H9 (cell line): Measurements from ENCODE around the gene BMP7. TPM values are rescaled to one million over a fixed set of nuclear protein-coding genes. Genes with fewer than 3 reads are reported as not detected.

Experiments
- DNase-seq: peaks from one replicate; pipeline ENCODE4 v3.0.0-alpha.2; 2017
- H2AFZ ChIP-seq: one replicate; pipeline ENCODE4 v1.6.1; 2013; ENCODE audit warnings: mild to moderate bottlenecking, low read length, control low read depth, moderate library complexity
- H2AK5ac ChIP-seq: 2 replicates; pipeline ENCODE4 v1.6.1; 2013; ENCODE audit warnings: low read length, control low read depth, mixed read lengths; ENCODE audit not compliant: insufficient read length
- H2BK120ac ChIP-seq: one replicate; pipeline ENCODE4 v1.6.1; 2013; ENCODE audit warnings: low read depth, mild to moderate bottlenecking, low read length, control low read depth, inconsistent platforms; ENCODE audit not compliant: poor library complexity, severe bottlenecking
- H2BK12ac ChIP-seq: 2 replicates; pipeline ENCODE4 v1.6.1; 2013; ENCODE audit warnings: low read length, control low read depth, mixed read lengths, low read depth; ENCODE audit not compliant: insufficient read length
- H2BK15ac ChIP-seq: 2 replicates; pipeline ENCODE4 v1.6.1; 2013; ENCODE audit warnings: low read depth, low read length, control low read depth
- H2BK20ac ChIP-seq: one replicate; pipeline ENCODE4 v1.6.1; 2013; ENCODE audit warnings: low read depth, mild to moderate bottlenecking, low read length, control low read depth, inconsistent platforms; ENCODE audit not compliant: poor library complexity, severe bottlenecking
- H2BK5ac ChIP-seq: 2 replicates; pipeline ENCODE4 v1.6.1; 2013; ENCODE audit warnings: low read length, control low read depth, mixed read lengths; ENCODE audit not compliant: insufficient read length
- H3K14ac ChIP-seq: 2 replicates; pipeline ENCODE4 v1.6.1; 2013; ENCODE audit warnings: low read length, control low read depth; ENCODE audit not compliant: insufficient read depth
- H3K18ac ChIP-seq: 2 replicates; pipeline ENCODE4 v1.6.1; 2013; ENCODE audit warnings: low read depth, mild to moderate bottlenecking, mixed read lengths, low read length, control low read depth; ENCODE audit not compliant: insufficient read length
- H3K23ac ChIP-seq: 2 replicates; pipeline ENCODE4 v1.6.1; 2013; ENCODE audit warnings: low read length, control low read depth, mixed read lengths, low read depth; ENCODE audit not compliant: insufficient read length
- H3K23me2 ChIP-seq: 2 replicates; pipeline ENCODE4 v1.6.1; 2013; ENCODE audit warnings: low read depth, mild to moderate bottlenecking, mixed read lengths, low read length, control low read depth; ENCODE audit not compliant: insufficient read length, poor library complexity, severe bottlenecking
- H3K27ac ChIP-seq: 2 replicates; pipeline ENCODE4 v1.5.1; 2013; ENCODE audit warnings: low read length, control low read depth, mixed read lengths, low read depth; ENCODE audit not compliant: insufficient read length
- H3K27me3 ChIP-seq: 2 replicates; pipeline ENCODE4 v1.6.1; 2013; ENCODE audit warnings: low read length, control low read depth, inconsistent platforms; ENCODE audit not compliant: insufficient read depth
- H3K4ac ChIP-seq: 2 replicates; pipeline ENCODE4 v1.6.1; 2013; ENCODE audit warnings: low read depth, mild to moderate bottlenecking, control low read depth, inconsistent platforms, low read length, moderate library complexity
- H3K4me1 ChIP-seq: 2 replicates; pipeline ENCODE4 v1.6.1; 2013; ENCODE audit warnings: low read length, control low read depth, inconsistent platforms; ENCODE audit not compliant: insufficient read depth
- H3K4me2 ChIP-seq: 2 replicates; pipeline ENCODE4 v1.6.1; 2013; ENCODE audit warnings: low read length, control low read depth, mixed read lengths; ENCODE audit not compliant: insufficient read length, insufficient read depth
- H3K56ac ChIP-seq: 2 replicates; pipeline ENCODE4 v1.6.1; 2013; ENCODE audit warnings: low read depth, mild to moderate bottlenecking, mixed read lengths, low read length, control low read depth; ENCODE audit not compliant: insufficient read length
- H3K79me1 ChIP-seq: 2 replicates; pipeline ENCODE4 v1.6.1; 2013; ENCODE audit warnings: low read depth, mild to moderate bottlenecking, moderate library complexity, low read length, control low read depth, inconsistent platforms; ENCODE audit not compliant: insufficient read depth, poor library complexity, severe bottlenecking
- H3K79me2 ChIP-seq: 2 replicates; pipeline ENCODE4 v1.6.1; 2013; ENCODE audit warnings: low read length, control low read depth, inconsistent platforms; ENCODE audit not compliant: insufficient read depth
- H3K9ac ChIP-seq: 2 replicates; pipeline ENCODE4 v1.6.1; 2013; ENCODE audit warnings: low read length, control low read depth, mixed read lengths; ENCODE audit not compliant: insufficient read length; ENCODE audit errors: extremely low read depth
- H3K9me3 ChIP-seq: one replicate; pipeline ENCODE4 v1.6.1; 2013; ENCODE audit warnings: low read depth, low read length, inconsistent platforms; ENCODE audit not compliant: control insufficient read depth
- H3T11ph ChIP-seq: one replicate; pipeline ENCODE4 v1.6.1; 2013; ENCODE audit warnings: mild to moderate bottlenecking, low read length, control low read depth, inconsistent platforms
- H4K20me1 ChIP-seq: one replicate; pipeline ENCODE4 v1.6.1; 2013; ENCODE audit not compliant: control insufficient read depth, insufficient read length, insufficient read depth
- H4K5ac ChIP-seq: 2 replicates; pipeline ENCODE4 v1.6.1; 2013; ENCODE audit warnings: low read depth, mild to moderate bottlenecking, mixed read lengths, low read length, control low read depth; ENCODE audit not compliant: insufficient read length
- H4K8ac ChIP-seq: replicated peaks from 2 replicates; pipeline ENCODE4 v1.6.1; 2013; ENCODE audit warnings: low read length, control low read depth, mixed read lengths, low read depth; ENCODE audit not compliant: insufficient read length
- H4K91ac ChIP-seq: 2 replicates; pipeline ENCODE4 v1.6.1; 2013; ENCODE audit warnings: low read depth, mild to moderate bottlenecking, moderate library complexity, mixed read lengths, low read length, control low read depth; ENCODE audit not compliant: insufficient read length
- H3K27ac Mint-ChIP-seq, 3 experiments: 2 replicates in 2 of 3; 3 replicates in 1 of 3; pipeline ENCODE4 v1.8.0; 2020 to 2021; ENCODE audit warnings: mixed read lengths in 3 of 3, mild to moderate bottlenecking in 1 of 3, moderate library complexity in 1 of 3
- H3K27me3 Mint-ChIP-seq: 2 replicates; pipeline ENCODE4 v1.8.0; 2021; ENCODE audit warnings: low read depth, mild to moderate bottlenecking, moderate library complexity, mixed read lengths
- H3K36me3 Mint-ChIP-seq, 3 experiments: 2 replicates in 2 of 3; 3 replicates in 1 of 3; pipeline ENCODE4 v1.8.0; 2020 to 2021; ENCODE audit warnings: low read depth in 3 of 3, mixed read lengths in 3 of 3; ENCODE audit not compliant: insufficient read depth in 1 of 3
- H3K4me1 Mint-ChIP-seq, 2 experiments: 2 replicates each; pipeline ENCODE4 v1.8.0; 2020; ENCODE audit warnings: mixed read lengths in 2 of 2
- H3K4me3 Mint-ChIP-seq, 2 experiments: 2 replicates in 1 of 2; 3 replicates in 1 of 2; pipeline ENCODE4 v1.8.0; 2020 to 2021; ENCODE audit warnings: mild to moderate bottlenecking in 2 of 2, mixed read lengths in 2 of 2, moderate library complexity in 1 of 2
- H3K9me3 Mint-ChIP-seq, 2 experiments: 2 replicates in 1 of 2; 3 replicates in 1 of 2; pipeline ENCODE4 v1.8.0; 2020; ENCODE audit warnings: mild to moderate bottlenecking in 2 of 2, mixed read lengths in 2 of 2, moderate library complexity in 1 of 2
- CTCF ChIP-seq: fragments of 200-600 bp; sonication (generic); conservative IDR thresholded peaks from 3 replicates; pipeline ENCODE4 v1.8.0; 2021; ENCODE audit warnings: antibody characterized with exemption, mild to moderate bottlenecking
- WGBS: extraction: QIAGEN DNeasy Blood & Tissue Kit; methylation state at CpG from one replicate; pipeline ENCODE4 v1.1.7; 2013; ENCODE audit warnings: missing lambda C conversion rate, low lambda C conversion rate, mixed read lengths; ENCODE audit not compliant: insufficient read length; ENCODE audit errors: extremely low coverage; 5-methylcytosine and 5-hydroxymethylcytosine counted together
- total RNA-seq: library from RNA; stranded (reverse); gene quantifications from 2 replicates; pipeline ENCODE4 v1.2.1, GENCODE V29; 2021

The BMP7 gene
- total RNA-seq, 1 experiment from 2014 or later, result 17.7 TPM

GRCh38 chr20:57188576-57189079 is 77.8 kb downstream of the BMP7 start:
- Histone ChIP-seq H2BK15ac (no peak overlapping the region), H3K4ac (no peak overlapping the region), H2AFZ (no peak overlapping the region), H4K8ac (no peak overlapping the region), H2AK5ac (no peak overlapping the region), H3K4me2 (no peak overlapping the region), H3K18ac (no peak overlapping the region), H4K5ac (no peak overlapping the region), H3K23me2 (no peaks in the 10 kb centered on the region), H4K91ac (no peak overlapping the region), H3K79me1 (no peaks in the 10 kb centered on the region), H3K4me1 (no peaks in the 10 kb centered on the region), H3K27me3 (no peaks in the 10 kb centered on the region), H3K79me2 (no peaks in the 10 kb centered on the region), H3K23ac (no peak overlapping the region), H3T11ph (no peak overlapping the region), H3K9me3 (no peaks in the 10 kb centered on the region), H3K9ac (no peak overlapping the region), H2BK20ac (no peak overlapping the region), H2BK120ac (no peak overlapping the region), H2BK5ac (no peak overlapping the region), H2BK12ac (no peak overlapping the region), H3K27ac (no peak overlapping the region), H3K14ac (no peak overlapping the region), H3K56ac (no peak overlapping the region), H4K20me1 (no peaks in the 10 kb centered on the region)
- Mint-ChIP-seq H3K9me3 (no peaks in the 10 kb centered on the region), H3K4me1 (peaks cover 4 to 18% of the 10 kb centered on the region in 2 experiments), H3K4me3 (no peak overlapping the region), H3K27ac (no peak overlapping the region), H3K36me3 (peaks cover 2 to 8% (median 7%) of the 10 kb centered on the region in 3 experiments; a peak in 5 of 7 replicates), H3K27me3 (peaks cover 2% of the 10 kb centered on the region; the same call in 1 of the 2 replicates)
- no peak for DNase-seq
- no peak for TF ChIP-seq CTCF
- no CpG with 5 or more reads among the region's 6 CpGs for WGBS
